OCI-LY1 (cell line): ENCODE measurements around the gene PCDHGA1.
"Not testable (repeated sequence)": the region's sequence is repeated elsewhere in the genome, so short reads cannot be mapped to it uniquely, and the experiment has no call there.

Source experiments
- H2AFZ ChIP-seq: fragments of 200-600 bp; sonication (generic), shearing (Covaris generic); 2 replicates; pipeline ENCODE4 v1.6.0; 2014; ENCODE audit warnings: antibody characterized with exemption, mild to moderate bottlenecking, low read length
- H3F3A ChIP-seq: fragments of 200-600 bp; sonication (generic), shearing (Covaris generic); 2 replicates; pipeline ENCODE4 v1.6.0; 2014; ENCODE audit warnings: mild to moderate bottlenecking, antibody characterized with exemption, low read length, moderate library complexity; ENCODE audit not compliant: insufficient read depth
- H3K27ac ChIP-seq: fragments of 200-600 bp; sonication (generic); 2 replicates; pipeline ENCODE4 v1.5.1; 2014; ENCODE audit warnings: low read length, mixed run types, mild to moderate bottlenecking, low read depth; ENCODE audit not compliant: poor library complexity, severe bottlenecking
- H3K27me3 ChIP-seq: fragments of 200-600 bp; sonication (generic); 2 replicates; pipeline ENCODE4 v1.6.0; 2014; ENCODE audit warnings: antibody characterized with exemption, mild to moderate bottlenecking, low read length, moderate library complexity; ENCODE audit not compliant: insufficient read depth
- H3K36me3 ChIP-seq: fragments of 200-600 bp; sonication (generic); 2 replicates; pipeline ENCODE4 v1.6.1; 2014; ENCODE audit warnings: mild to moderate bottlenecking, antibody characterized with exemption, low read length, moderate library complexity, mixed read lengths; ENCODE audit not compliant: insufficient read depth
- H3K4me1 ChIP-seq: fragments of 200-600 bp; sonication (generic); 2 replicates; pipeline ENCODE4 v1.5.1; 2014; ENCODE audit warnings: mild to moderate bottlenecking, low read length, moderate library complexity; ENCODE audit not compliant: insufficient read depth, severe bottlenecking
- H3K4me2 ChIP-seq: fragments of 200-600 bp; sonication (generic), shearing (Covaris generic); 2 replicates; pipeline ENCODE4 v1.6.1; 2014; ENCODE audit warnings: low read length
- H3K4me3 ChIP-seq: fragments of 200-600 bp; sonication (generic); 2 replicates; pipeline ENCODE4 v1.5.1; 2014; ENCODE audit warnings: low read length, low read depth, mild to moderate bottlenecking, mixed read lengths; ENCODE audit not compliant: poor library complexity, severe bottlenecking
- H3K79me2 ChIP-seq: fragments of 200-600 bp; shearing (Covaris generic); 2 replicates; pipeline ENCODE4 v1.6.1; 2016; ENCODE audit warnings: mixed run types, low read length, mixed read lengths; ENCODE audit not compliant: insufficient read depth
- H3K9ac ChIP-seq: fragments of 200-600 bp; sonication (generic), shearing (Covaris generic); 2 replicates; pipeline ENCODE4 v1.6.1; 2014; ENCODE audit warnings: mild to moderate bottlenecking, low read length, mixed read lengths
- H3K9me2 ChIP-seq: fragments of 200-600 bp; sonication (generic), shearing (Covaris generic); 2 replicates; pipeline ENCODE4 v1.6.1; 2014; ENCODE audit warnings: low read depth, mild to moderate bottlenecking, low read length, mixed read lengths
- H3K9me3 ChIP-seq: fragments of 200-600 bp; shearing (Covaris generic); 2 replicates; pipeline ENCODE4 v1.6.1; 2014; ENCODE audit warnings: low read length, mixed read lengths
- H4K20me1 ChIP-seq: fragments of 200-600 bp; sonication (generic), shearing (Covaris generic); 2 replicates; pipeline ENCODE4 v1.6.0; 2016; ENCODE audit warnings: mild to moderate bottlenecking, low read length; ENCODE audit not compliant: insufficient read depth
- CTCF ChIP-seq: fragments of 200-600 bp; sonication (generic), shearing (Covaris generic); IDR thresholded peaks from 2 replicates; pipeline ENCODE4 v1.5.1; 2017; ENCODE audit warnings: mild to moderate bottlenecking, antibody characterized with exemption, low read length, moderate library complexity, mixed read lengths
- EZH2 ChIP-seq: fragments of 200-600 bp; sonication (generic), shearing (Covaris generic); IDR thresholded peaks from 2 replicates; pipeline ENCODE4 v1.8.0; 2017; ENCODE audit warnings: borderline replicate concordance, mixed run types, mild to moderate bottlenecking, antibody characterized with exemption, low read length, moderate library complexity, mixed read lengths

The PCDHGA1 gene

DNA sequence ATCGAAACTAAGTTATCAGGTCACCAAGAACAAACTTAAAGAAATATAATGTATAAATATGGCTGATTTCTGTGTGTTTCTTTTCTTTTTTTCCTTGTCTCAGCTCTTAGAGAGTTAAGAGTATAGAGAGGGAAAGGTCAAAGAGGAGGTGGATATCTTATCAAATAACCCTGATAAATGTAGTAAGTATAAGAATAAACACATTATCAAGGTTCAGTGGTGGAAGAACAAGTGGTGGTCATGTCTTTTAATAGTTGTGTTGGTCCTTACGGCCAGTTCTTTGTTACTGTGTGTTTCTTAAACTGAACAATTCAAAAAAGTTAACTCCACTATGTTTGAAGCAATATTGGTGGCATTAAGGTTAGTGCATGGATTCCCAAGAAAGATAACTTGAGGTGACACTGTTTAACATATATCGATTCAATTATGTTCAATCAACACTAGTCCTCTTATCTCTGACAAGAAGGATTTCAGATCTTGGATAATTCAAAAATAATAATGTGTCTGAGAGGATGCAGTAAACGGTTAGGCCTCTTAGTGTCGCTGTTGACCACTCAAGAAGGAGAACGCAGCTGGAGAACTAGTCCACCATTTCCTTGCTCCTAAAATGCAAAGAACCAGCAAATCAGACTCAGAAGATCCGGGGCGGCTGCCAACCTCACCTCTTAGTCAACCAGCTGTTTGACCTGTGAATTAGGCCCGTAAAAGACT, 13.1 kb downstream of the PCDHGA1 start, which contains the start of gene PCDHGA3:
Gene PCDHGA3, plus strand, starts transcription at position 588 of the 711 bp plus-strand sequence. CDS start 205 bp downstream, outside the sequence.
- H3F3A ChIP-seq, result no peaks in the 10 kb centered on the region
- no peak within 1 kb of the TSS for H3K9ac ChIP-seq

GRCh38 chr5:141343953-141344463, 13.7 kb downstream of the PCDHGA1 start:
- Histone ChIP-seq H3K4me2 (no peak overlapping the region), H3K27ac (no peak overlapping the region), H3F3A (no peaks in the 10 kb centered on the region), H3K27me3 (no peaks in the 10 kb centered on the region), H3K79me2 (no peaks in the 10 kb centered on the region), H2AFZ (no peak overlapping the region), H4K20me1 (no peaks in the 10 kb centered on the region), H3K9me2 (no peaks in the 10 kb centered on the region), H3K36me3 (no peaks in the 10 kb centered on the region), H3K4me1 (no peaks in the 10 kb centered on the region), H3K9ac (no peak overlapping the region), H3K4me3 (no peak overlapping the region), H3K9me3 (peaks cover 19% of the 10 kb centered on the region)
- no peak for TF ChIP-seq CTCF
- TF ChIP-seq EZH2, result no peak

More for the DNA sequence above, 13.1 kb downstream of the PCDHGA1 start, which contains the start of gene PCDHGA3:
- Histone ChIP-seq H3K9me2 (no peaks in the 10 kb centered on the region), H3K27ac (no peak within 1 kb of the TSS), H4K20me1 (no peaks in the 10 kb centered on the region), H3K4me2 (no peak within 1 kb of the TSS), H3K27me3 (no peaks in the 10 kb centered on the region), H3K79me2 (no peaks in the 10 kb centered on the region), H3K9me3 (peaks cover 25% of the 10 kb centered on the region), H3K4me1 (no peaks in the 10 kb centered on the region), H3K36me3 (no peaks in the 10 kb centered on the region), H2AFZ (no peak within 1 kb of the TSS), H3K4me3 (no peak within 1 kb of the TSS)
- TF ChIP-seq CTCF, result peak; percentile 21; the same call in 1 of the 2 replicates
- no peak for TF ChIP-seq EZH2

- Histone ChIP-seq H3K9ac (no peak overlapping the region), H4K20me1 (no peaks in the 10 kb centered on the region), H3F3A (no peaks in the 10 kb centered on the region), H3K4me1 (peaks cover under 1% of the 10 kb centered on the region), H3K27me3 (no peaks in the 10 kb centered on the region), H2AFZ (no peak overlapping the region), H3K4me2 (no peak overlapping the region), H3K9me3 (peaks cover 12% of the 10 kb centered on the region; the same call in 1 of the 2 replicates), H3K27ac (no peak overlapping the region), H3K36me3 (no peaks in the 10 kb centered on the region), H3K9me2 (no peaks in the 10 kb centered on the region), H3K4me3 (no peak overlapping the region), H3K79me2 (no peaks in the 10 kb centered on the region)
- TF ChIP-seq EZH2, result no peak
- TF ChIP-seq CTCF, result no peak
These were observed 15.0 kb downstream of the PCDHGA1 start for GRCh38 chr5:141345327-141345726.

DNA sequence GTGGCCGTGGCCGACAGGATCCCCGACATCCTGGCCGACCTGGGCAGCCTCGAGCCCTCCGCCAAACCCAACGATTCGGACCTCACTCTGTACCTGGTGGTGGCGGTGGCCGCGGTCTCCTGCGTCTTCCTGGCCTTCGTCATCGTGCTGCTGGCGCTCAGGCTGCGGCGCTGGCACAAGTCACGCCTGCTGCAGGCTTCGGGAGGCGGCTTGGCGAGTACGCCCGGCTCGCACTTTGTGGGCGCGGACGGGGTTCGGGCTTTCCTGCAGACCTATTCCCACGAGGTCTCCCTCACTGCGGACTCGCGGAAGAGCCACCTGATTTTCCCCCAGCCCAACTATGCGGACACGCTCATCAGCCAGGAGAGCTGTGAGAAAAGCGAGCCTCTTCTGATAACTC, 15.7 kb downstream of the PCDHGA1 start:
- H3K79me2 ChIP-seq, H3K4me2 ChIP-seq, H3K9ac ChIP-seq, H3K4me3 ChIP-seq, H2AFZ ChIP-seq, H3K9me2 ChIP-seq, H4K20me1 ChIP-seq, H3K36me3 ChIP-seq, H3F3A ChIP-seq, H3K27ac ChIP-seq, H3K4me1 ChIP-seq, H3K27me3 ChIP-seq: not testable (repeated sequence)
- H3K9me3 ChIP-seq, result peaks cover 16% of the 10 kb centered on the region; the same call in 1 of the 2 replicates
